H1 (cell line): Measurements from ENCODE around the gene GPR68. TPM values are rescaled to one million over a fixed set of nuclear protein-coding genes. Genes with fewer than 3 reads are reported as not detected.

Experiments
- CTCF ChIA-PET: fragments of 300-600 bp; sonication (Branson Sonifier 250); formaldehyde crosslinking; loops from one replicate; lab custom pipeline; 2021; ENCODE audit not compliant: partially characterized antibody; lab: Charles Lee
- POLR2A ChIA-PET: fragments of 300-600 bp; sonication (Branson Sonifier 250); formaldehyde crosslinking; loops from one replicate; lab custom pipeline; 2021; ENCODE audit warnings: inconsistent platforms; ENCODE audit not compliant: partially characterized antibody; lab: Charles Lee
- DNase-seq, 2 experiments: peaks; one replicate each; pipeline versions ENCODE4 v3.0.0 to v3.0.0-alpha.2; 2010 to 2022; ENCODE audit warnings: low spot score in 2 of 2, low read depth in 1 of 2, mixed read lengths in 1 of 2
- FAIRE-seq: peaks from 2 replicates; lab custom pipeline; 2011; peaks lifted over from hg19 to GRCh38; lab: Jason Lieb, UNC
- H2AFZ ChIP-seq: 2 replicates; pipeline ENCODE4 v1.8.1; 2012; ENCODE audit warnings: low read length, inconsistent platforms
- H2AK5ac ChIP-seq: 2 replicates; pipeline ENCODE4 v1.6.1; 2013; ENCODE audit warnings: low read depth, low read length
- H2BK120ac ChIP-seq: replicated peaks from 2 replicates; pipeline ENCODE3; 2013; ENCODE audit warnings: low read depth, low read length, inconsistent platforms
- H2BK12ac ChIP-seq: 2 replicates; pipeline ENCODE4 v1.6.1; 2013; ENCODE audit warnings: low read depth, low read length
- H2BK15ac ChIP-seq: 2 replicates; pipeline ENCODE4 v1.6.1; 2013; ENCODE audit warnings: low read length
- H2BK20ac ChIP-seq: 2 replicates; pipeline ENCODE4 v1.6.1; 2013; ENCODE audit warnings: low read length
- H2BK5ac ChIP-seq: 2 replicates; pipeline ENCODE4 v1.6.1; 2013; ENCODE audit warnings: low read depth, low read length
- H3K14ac ChIP-seq: 2 replicates; pipeline ENCODE4 v1.6.1; 2013; ENCODE audit warnings: inconsistent platforms; ENCODE audit not compliant: insufficient read length
- H3K18ac ChIP-seq: 2 replicates; pipeline ENCODE4 v1.6.1; 2013; ENCODE audit warnings: low read length; ENCODE audit errors: extremely low read depth
- H3K23ac ChIP-seq: 2 replicates; pipeline ENCODE4 v1.6.1; 2013; ENCODE audit warnings: inconsistent platforms; ENCODE audit not compliant: insufficient read length
- H3K23me2 ChIP-seq: 2 replicates; pipeline ENCODE4 v1.6.1; 2013; ENCODE audit warnings: low read depth, low read length
- H3K27ac ChIP-seq: 2 replicates; pipeline ENCODE4 v1.6.1; 2011; ENCODE audit warnings: low read depth, low read length, inconsistent platforms
- H3K27me3 ChIP-seq, 4 experiments: replicated peaks in 1 of 4; 1 replicate in 1 of 4; 2 replicates in 3 of 4; pipeline versions ENCODE4 v1.6.1 to v1.8.1; 2011 to 2013; ENCODE audit warnings: low read length in 3 of 4, mild to moderate bottlenecking in 3 of 4, inconsistent platforms in 2 of 4, mixed read lengths in 2 of 4, moderate library complexity in 1 of 4; ENCODE audit not compliant: control insufficient read depth in 3 of 4, insufficient read depth in 3 of 4; ENCODE audit errors: extremely low read depth in 1 of 4
- H3K36me3 ChIP-seq, 4 experiments: 2 replicates each; pipeline versions ENCODE4 v1.6.1 to v1.8.1; 2011 to 2013; ENCODE audit warnings: mild to moderate bottlenecking in 4 of 4, low read length in 3 of 4, moderate library complexity in 2 of 4, control low read depth in 1 of 4, inconsistent platforms in 1 of 4; ENCODE audit not compliant: insufficient read depth in 4 of 4, control insufficient read depth in 2 of 4
- H3K4ac ChIP-seq: replicated peaks from 2 replicates; pipeline ENCODE3; 2013; ENCODE audit warnings: low read length, low read depth, mixed read lengths, inconsistent platforms; ENCODE audit not compliant: insufficient read length
- H3K4me1 ChIP-seq, 4 experiments: replicated peaks in 1 of 4; 1 replicate in 1 of 4; 2 replicates in 3 of 4; pipeline versions ENCODE4 v1.6.1 to v1.8.1; 2011 to 2013; ENCODE audit warnings: low read length in 3 of 4, inconsistent platforms in 2 of 4, mixed read lengths in 1 of 4; ENCODE audit not compliant: insufficient read depth in 4 of 4, control insufficient read depth in 3 of 4
- H3K4me2 ChIP-seq, 2 experiments: 2 replicates each; pipeline versions ENCODE4 v1.6.1 to v1.8.1; 2011 to 2013; ENCODE audit warnings: low read depth in 2 of 2, low read length in 2 of 2, control low read depth in 1 of 2, inconsistent platforms in 1 of 2, mild to moderate bottlenecking in 1 of 2; ENCODE audit not compliant: insufficient read depth in 1 of 2
- H3K4me3 ChIP-seq, 4 experiments: fragments of 200-600, 300-600 bp in 1 of 4; sonication (generic), shearing (Covaris generic), sonication (Bioruptor Twin) in 1 of 4; 2 replicates each; pipeline versions ENCODE4 v1.5.1 to v1.8.1; 2011 to 2016; ENCODE audit warnings: low read length in 4 of 4, low read depth in 3 of 4, control low read depth in 2 of 4, inconsistent platforms in 2 of 4, mild to moderate bottlenecking in 2 of 4, mixed read lengths in 1 of 4, moderate library complexity in 1 of 4; ENCODE audit not compliant: insufficient read depth in 2 of 4; ENCODE audit errors: extremely low read depth in 1 of 4
- H3K56ac ChIP-seq: replicated peaks from 2 replicates; pipeline ENCODE3; 2013; ENCODE audit warnings: low read depth, mild to moderate bottlenecking, mixed read lengths, low read length, inconsistent platforms; ENCODE audit not compliant: insufficient read length
- H3K79me1 ChIP-seq: 2 replicates; pipeline ENCODE4 v1.6.1; 2013; ENCODE audit warnings: low read depth, low read length, control low read depth
- H3K79me2 ChIP-seq, 2 experiments: 2 replicates each; pipeline versions ENCODE4 v1.6.1 to v1.8.1; 2012 to 2013; ENCODE audit warnings: low read length in 2 of 2, mild to moderate bottlenecking in 2 of 2, inconsistent platforms in 1 of 2; ENCODE audit not compliant: insufficient read depth in 2 of 2, control insufficient read depth in 1 of 2
- H3K9ac ChIP-seq, 4 experiments: replicated peaks in 1 of 4; 1 replicate in 1 of 4; 2 replicates in 3 of 4; pipeline versions ENCODE4 v1.6.1 to v1.8.1; 2011 to 2013; ENCODE audit warnings: low read depth in 3 of 4, low read length in 3 of 4, control low read depth in 2 of 4, mild to moderate bottlenecking in 2 of 4, moderate library complexity in 2 of 4, inconsistent platforms in 1 of 4; ENCODE audit errors: extremely low read depth in 1 of 4
- H3K9me3 ChIP-seq, 2 experiments: 2 replicates each; pipeline versions ENCODE4 v1.6.1 to v1.8.1; 2012 to 2013; ENCODE audit warnings: mild to moderate bottlenecking in 2 of 2, moderate library complexity in 2 of 2, control low read depth in 1 of 2, inconsistent platforms in 1 of 2, low read depth in 1 of 2, low read length in 1 of 2, mixed read lengths in 1 of 2; ENCODE audit not compliant: insufficient read depth in 2 of 2
- H4K20me1 ChIP-seq, 2 experiments: replicated peaks in 1 of 2; 2 replicates each; pipeline versions ENCODE3 to v1.8.1; 2011 to 2013; ENCODE audit warnings: inconsistent platforms in 2 of 2, low read length in 2 of 2, mild to moderate bottlenecking in 1 of 2; ENCODE audit not compliant: insufficient read depth in 2 of 2, control insufficient read depth in 1 of 2
- H4K5ac ChIP-seq: 2 replicates; pipeline ENCODE4 v1.6.1; 2013; ENCODE audit warnings: low read length, low read depth, mixed read lengths, inconsistent platforms; ENCODE audit not compliant: insufficient read length
- H4K8ac ChIP-seq: 2 replicates; pipeline ENCODE4 v1.8.0; 2013; ENCODE audit warnings: mild to moderate bottlenecking, moderate library complexity, low read length, inconsistent platforms; ENCODE audit not compliant: insufficient read depth; ENCODE audit errors: extremely low read depth
- H4K91ac ChIP-seq: replicated peaks from 2 replicates; pipeline ENCODE3; 2013; ENCODE audit warnings: low read length, mixed read lengths, inconsistent platforms; ENCODE audit not compliant: insufficient read length
- ATF3 ChIP-seq: IDR thresholded peaks from 2 replicates; pipeline ENCODE4 v1.6.1; 2011; ENCODE audit warnings: low read depth, mild to moderate bottlenecking, low read length; ENCODE audit not compliant: insufficient read depth
- CEBPB ChIP-seq: IDR thresholded peaks from 2 replicates; pipeline ENCODE4 v1.6.1; 2012; ENCODE audit warnings: low read depth, low read length
- EZH2 ChIP-seq: fragments of 200-600 bp; sonication (generic); IDR thresholded peaks from 2 replicates; pipeline ENCODE4 v1.7.1; 2012; ENCODE audit warnings: low read depth, mild to moderate bottlenecking, moderate library complexity, low read length, inconsistent platforms; ENCODE audit not compliant: severe bottlenecking
- PHF8 ChIP-seq: fragments of 200-600 bp; sonication (generic); conservative IDR thresholded peaks from 2 replicates; pipeline ENCODE4 v1.7.1; 2012; ENCODE audit warnings: low read depth, mild to moderate bottlenecking, inconsistent platforms, low read length, moderate library complexity
- POU5F1 ChIP-seq: IDR thresholded peaks from 2 replicates; pipeline ENCODE4 v1.6.1; 2011; ENCODE audit warnings: low read depth, mild to moderate bottlenecking, low read length, moderate library complexity
- SIN3A ChIP-seq, 2 experiments: IDR thresholded peaks in 1 of 2; conservative IDR thresholded peaks in 1 of 2; 2 replicates each; pipeline ENCODE4 v1.6.1; 2011 to 2012; ENCODE audit warnings: low read length in 2 of 2, improper control_type of control experiment in 1 of 2, low read depth in 1 of 2, mild to moderate bottlenecking in 1 of 2
- SIRT6 ChIP-seq: IDR thresholded peaks from one replicate; pipeline ENCODE4 v1.7.1; 2012; ENCODE audit warnings: low read length, inconsistent platforms
- SP2 ChIP-seq: IDR thresholded peaks from 2 replicates; pipeline ENCODE4 v1.6.1; 2012; ENCODE audit warnings: mild to moderate bottlenecking, low read length, inconsistent platforms
- WGBS, 2 experiments: shearing (Covaris generic) in 1 of 2; methylation state at CpG; one replicate each; pipeline versions ENCODE4 v1.1.6 to v1.1.7; 2013 to 2015; ENCODE audit warnings: low lambda C conversion rate in 2 of 2, mixed read lengths in 2 of 2, inconsistent platforms in 1 of 2, low coverage in 1 of 2, missing lambda C conversion rate in 1 of 2; ENCODE audit not compliant: insufficient replicate concordance in 2 of 2, insufficient coverage in 1 of 2, insufficient read length in 1 of 2; ENCODE audit errors: extremely low coverage in 1 of 2, missing lambda C conversion rate in 1 of 2; 5-methylcytosine and 5-hydroxymethylcytosine counted together
- polyA plus RNA-seq, 7 experiments: library from polyadenylated mRNA; depleted of rRNA in 3 of 7; stranded (reverse) in 5 of 7; unstranded in 2 of 7; fragments of >200 nt in 5 of 7; fragments of 200-250 nt in 2 of 7; gene quantifications; 1 replicate in 5 of 7; 2 replicates in 1 of 7; 4 replicates in 1 of 7; pipeline versions ENCODE4 v1.2.1 to v1.2.3, GENCODE V29; 2011 to 2013; ENCODE audit warnings: missing spikeins in 2 of 7, mixed read lengths in 2 of 7
- total RNA-seq: library from RNA; stranded (reverse); fragmentation: NEBNext Ultra II Directional; extraction: Animal tissue kit (Norgen Biotek cat#: 25700); gene quantifications from 2 replicates; pipeline ENCODE4 v1.2.1, GENCODE V29; 2021
- TF ChIP-seq, protein P1 (sequence below), 3 experiments: IDR thresholded peaks; 1 replicate in 2 of 3; 2 replicates in 1 of 3; pipeline versions ENCODE4 v1.5.1 to v1.6.1; 2011; ENCODE audit warnings: low read length in 3 of 3, mild to moderate bottlenecking in 3 of 3, inconsistent platforms in 2 of 3, low read depth in 1 of 3, moderate library complexity in 1 of 3; ENCODE audit not compliant: insufficient read depth in 1 of 3; ENCODE audit errors: control extremely low read depth in 1 of 3

Gene GPR68
- total and polyA plus RNA-seq, 2 of the 8 experiments (the other 6 are each of a cell fraction or from before 2014, with no cell fraction given): 0.22 to 0.76 TPM

- Histone ChIP-seq H2BK12ac (no peak overlapping the region), H3K18ac (no peak overlapping the region), H3K23ac (no peak overlapping the region), H3K9ac (no peak overlapping the region), H2BK20ac (no peak overlapping the region), H3K27me3 (no peaks in the 10 kb centered on the region), H2BK15ac (no peak overlapping the region), H3K9me3 (no peaks in the 10 kb centered on the region), H4K91ac (no peak overlapping the region), H3K56ac (no peak overlapping the region), H3K27ac (no peak overlapping the region), H2BK120ac (no peak overlapping the region), H3K4me1 (no peaks in the 10 kb centered on the region), H4K8ac (no peak overlapping the region), H4K20me1 (no peaks in the 10 kb centered on the region), H2BK5ac (no peak overlapping the region), H4K5ac (no peak overlapping the region), H3K23me2 (no peaks in the 10 kb centered on the region), H3K79me1 (no peaks in the 10 kb centered on the region), H3K14ac (no peak overlapping the region), H3K79me2 (no peaks in the 10 kb centered on the region), H3K4me2 (no peak overlapping the region), H3K4me3 (no peak overlapping the region), H3K4ac (no peak overlapping the region), H3K36me3 (peaks cover 2 to 20% (median 6%) of the 10 kb centered on the region in 4 experiments; a peak in 5 of 8 replicates), H2AFZ (no peak overlapping the region), H2AK5ac (no peak overlapping the region)
- DNase-seq (no peak), FAIRE-seq (no peak)
- WGBS, 2 experiments: 92% methylated on average over 13 of the region's 13 CpGs; no CpG with 5 or more reads in 1 of the 2 experiments
- ChIA-PET POLR2A (no interaction called here), CTCF (interaction anchor here (1.1 to 2.1 kb wide), 2 partner anchors 8 to 10 kb away, joined by 3 to 8 read pairs; no protein-coding TSS in a partner anchor)
- TF ChIP-seq ATF3 (no peak), SIRT6 (no peak), EZH2 (no peak), SP2 (no peak), SIN3A (conservative IDR thresholded peaks at IDR 0.05 in 1 of 2, IDR thresholded peaks at IDR 0.05 in 1 of 2; ENCODE audit: low read depth in 1 of 2, low read length in 2 of 2) (no peak), CEBPB (no peak), PHF8 (no peak), POU5F1 (no peak)
- TF ChIP-seq, protein P1, sequence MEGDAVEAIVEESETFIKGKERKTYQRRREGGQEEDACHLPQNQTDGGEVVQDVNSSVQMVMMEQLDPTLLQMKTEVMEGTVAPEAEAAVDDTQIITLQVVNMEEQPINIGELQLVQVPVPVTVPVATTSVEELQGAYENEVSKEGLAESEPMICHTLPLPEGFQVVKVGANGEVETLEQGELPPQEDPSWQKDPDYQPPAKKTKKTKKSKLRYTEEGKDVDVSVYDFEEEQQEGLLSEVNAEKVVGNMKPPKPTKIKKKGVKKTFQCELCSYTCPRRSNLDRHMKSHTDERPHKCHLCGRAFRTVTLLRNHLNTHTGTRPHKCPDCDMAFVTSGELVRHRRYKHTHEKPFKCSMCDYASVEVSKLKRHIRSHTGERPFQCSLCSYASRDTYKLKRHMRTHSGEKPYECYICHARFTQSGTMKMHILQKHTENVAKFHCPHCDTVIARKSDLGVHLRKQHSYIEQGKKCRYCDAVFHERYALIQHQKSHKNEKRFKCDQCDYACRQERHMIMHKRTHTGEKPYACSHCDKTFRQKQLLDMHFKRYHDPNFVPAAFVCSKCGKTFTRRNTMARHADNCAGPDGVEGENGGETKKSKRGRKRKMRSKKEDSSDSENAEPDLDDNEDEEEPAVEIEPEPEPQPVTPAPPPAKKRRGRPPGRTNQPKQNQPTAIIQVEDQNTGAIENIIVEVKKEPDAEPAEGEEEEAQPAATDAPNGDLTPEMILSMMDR (IDR thresholded peaks at IDR 0.05; ENCODE audit: control extremely low read depth in 1 of 3, insufficient read depth in 1 of 3, low read depth in 1 of 3, low read length in 3 of 3): no peak
Observed at GRCh38 chr14:91187271-91187670, 57.2 kb downstream of the GPR68 start.
